Cardiac muscle cell (in vitro differentiated cells and primary cell): ENCODE results near the gene PHLDA1. TPM values are rescaled to one million over a fixed set of nuclear protein-coding genes. Genes with fewer than 3 reads are reported as not detected.

ENCODE experiments used
- DNase-seq, 2 donors: peaks; one replicate each; pipeline versions ENCODE4 v3.0.0 to v3.0.0-alpha.2; 2010 to 2017; ENCODE audit warnings: low read depth in 1 of 2, low spot score in 1 of 2
- H3K27ac ChIP-seq: fragments of 200-600 bp; sonication (generic); 2 replicates; pipeline ENCODE4 v1.5.1; 2016
- H3K27me3 ChIP-seq: fragments of 200-600 bp; sonication (generic); 2 replicates; pipeline ENCODE4 v1.6.0; 2016; ENCODE audit warnings: control low read depth
- H3K36me3 ChIP-seq: fragments of 200-600 bp; sonication (generic); 2 replicates; pipeline ENCODE4 v1.5.1; 2016; ENCODE audit warnings: control low read depth
- H3K4me1 ChIP-seq: fragments of 200-600 bp; sonication (generic); 2 replicates; pipeline ENCODE4 v1.8.1; 2017; ENCODE audit warnings: low read depth, mild to moderate bottlenecking, mixed run types
- H3K4me3 ChIP-seq: fragments of 200-600 bp; sonication (generic); 2 replicates; pipeline ENCODE4 v1.5.1; 2016; ENCODE audit warnings: mild to moderate bottlenecking
- H3K9me3 ChIP-seq: fragments of 200-600 bp; sonication (generic); 2 replicates; pipeline ENCODE4 v1.5.1; 2017; ENCODE audit warnings: low read depth, mild to moderate bottlenecking, control low read depth
- polyA plus RNA-seq: library from polyadenylated mRNA; unstranded; fragments of >200 nt; fragmentation: Nextera tagmentation; extraction: Ambion mirVana; gene quantifications from 2 replicates; pipeline ENCODE4 v1.2.1, GENCODE V29; 2016
- total RNA-seq: library from RNA; depleted of rRNA; stranded (reverse); fragments of >200 nt; gene quantifications from 2 replicates; pipeline ENCODE4 v1.2.3, GENCODE V29; 2016
- TF ChIP-seq, protein P1 (sequence below): IDR thresholded peaks from 2 replicates; pipeline ENCODE4 v1.5.1; 2012; ENCODE audit warnings: low read depth, mild to moderate bottlenecking, low read length

PHLDA1 gene
- total and polyA plus RNA-seq, 2 experiments from 2014 or later: 5.8 to 8.1 TPM

- H3K9me3 ChIP-seq: no peaks in the 10 kb centered on the region
- H3K27ac ChIP-seq: peak overlapping the region; percentile 30
- H3K36me3 ChIP-seq: peaks cover 39% of the 10 kb centered on the region
- no peaks in the 10 kb centered on the region for H3K27me3 ChIP-seq
- no peak for DNase-seq
- TF ChIP-seq, protein P1, sequence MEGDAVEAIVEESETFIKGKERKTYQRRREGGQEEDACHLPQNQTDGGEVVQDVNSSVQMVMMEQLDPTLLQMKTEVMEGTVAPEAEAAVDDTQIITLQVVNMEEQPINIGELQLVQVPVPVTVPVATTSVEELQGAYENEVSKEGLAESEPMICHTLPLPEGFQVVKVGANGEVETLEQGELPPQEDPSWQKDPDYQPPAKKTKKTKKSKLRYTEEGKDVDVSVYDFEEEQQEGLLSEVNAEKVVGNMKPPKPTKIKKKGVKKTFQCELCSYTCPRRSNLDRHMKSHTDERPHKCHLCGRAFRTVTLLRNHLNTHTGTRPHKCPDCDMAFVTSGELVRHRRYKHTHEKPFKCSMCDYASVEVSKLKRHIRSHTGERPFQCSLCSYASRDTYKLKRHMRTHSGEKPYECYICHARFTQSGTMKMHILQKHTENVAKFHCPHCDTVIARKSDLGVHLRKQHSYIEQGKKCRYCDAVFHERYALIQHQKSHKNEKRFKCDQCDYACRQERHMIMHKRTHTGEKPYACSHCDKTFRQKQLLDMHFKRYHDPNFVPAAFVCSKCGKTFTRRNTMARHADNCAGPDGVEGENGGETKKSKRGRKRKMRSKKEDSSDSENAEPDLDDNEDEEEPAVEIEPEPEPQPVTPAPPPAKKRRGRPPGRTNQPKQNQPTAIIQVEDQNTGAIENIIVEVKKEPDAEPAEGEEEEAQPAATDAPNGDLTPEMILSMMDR: no peak
- no peak overlapping the region for H3K4me3 ChIP-seq
- H3K4me1 ChIP-seq: peaks cover 11% of the 10 kb centered on the region
Observed at GRCh38 chr12:76060111-76060510, 28.5 kb upstream of the PHLDA1 start.

DNA sequence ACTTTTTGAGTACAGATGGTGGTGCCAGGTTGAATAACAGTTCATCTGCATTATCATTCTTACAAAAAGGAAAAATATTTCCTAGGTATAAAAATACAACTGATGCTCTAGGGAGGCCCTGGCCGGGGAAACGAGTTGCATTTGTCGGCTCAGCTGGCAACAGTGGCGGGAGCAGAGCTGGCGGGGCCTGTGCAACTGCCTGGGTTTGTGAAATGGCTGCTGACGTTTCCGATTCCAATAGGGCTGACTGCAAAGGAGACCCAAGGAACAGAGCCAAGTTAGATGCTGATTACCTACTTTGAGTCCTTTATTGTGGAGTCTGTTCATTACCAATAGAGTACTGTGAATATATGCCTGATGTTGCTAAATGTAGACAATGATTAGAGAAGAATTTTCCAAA is 25.8 kb upstream of the PHLDA1 start:
- Histone ChIP-seq H3K36me3 (peaks cover 67% of the 10 kb centered on the region), H3K27me3 (no peaks in the 10 kb centered on the region), H3K9me3 (no peaks in the 10 kb centered on the region), H3K27ac (no peak overlapping the region), H3K4me1 (peaks cover 9% of the 10 kb centered on the region), H3K4me3 (no peak overlapping the region)
- no peak for DNase-seq
- TF ChIP-seq, protein P1: no peak

- DNase-seq: no peak
- H3K9me3 ChIP-seq: no peaks in the 10 kb centered on the region
- no peaks in the 10 kb centered on the region for H3K4me1 ChIP-seq
- peaks cover 76% of the 10 kb centered on the region for H3K36me3 ChIP-seq
- TF ChIP-seq, protein P1: no peak
- H3K27me3 ChIP-seq: no peaks in the 10 kb centered on the region
- H3K4me3 ChIP-seq: no peak overlapping the region
- H3K27ac ChIP-seq: no peak overlapping the region
Observed at GRCh38 chr12:76055393-76055792, 23.8 kb upstream of the PHLDA1 start.

GRCh38 chr12:76049575-76050251 is 18.1 kb upstream of the PHLDA1 start:
- H3K27ac ChIP-seq: no peak overlapping the region
- DNase-seq: no peak
- H3K27me3 ChIP-seq: no peaks in the 10 kb centered on the region
- H3K36me3 ChIP-seq: peaks cover 74% of the 10 kb centered on the region
- H3K4me1 ChIP-seq: no peaks in the 10 kb centered on the region
- TF ChIP-seq, protein P1: no peak
- no peaks in the 10 kb centered on the region for H3K9me3 ChIP-seq
- no peak overlapping the region for H3K4me3 ChIP-seq

GRCh38 chr12:76047742-76048141 is 16.2 kb upstream of the PHLDA1 start:
- Histone ChIP-seq H3K36me3 (peaks cover 65% of the 10 kb centered on the region), H3K4me1 (no peaks in the 10 kb centered on the region)
- DNase-seq: no peak

More at GRCh38 chr12:76047742-76048141, 16.2 kb upstream of the PHLDA1 start:
- Histone ChIP-seq H3K27ac (no peak overlapping the region), H3K27me3 (no peaks in the 10 kb centered on the region), H3K4me3 (no peak overlapping the region), H3K9me3 (no peaks in the 10 kb centered on the region)
- TF ChIP-seq, protein P1: no peak
